Endothelial cell of umbilical vein (primary cell): ENCODE measurements around the gene IGF2BP1. TPM values are rescaled to one million over a fixed set of nuclear protein-coding genes. Genes with fewer than 3 reads are reported as not detected.

Experiments used
- BruUV-seq: library from RNA; stranded (reverse); fragments of 400-500 nt; replicated peaks from 2 replicates; lab custom pipeline; 2021; lab: Mats Ljungman, UMichigan
- CTCF ChIA-PET: fragments of 300-600, 350-600 bp; sonication (Branson Sonifier 250); formaldehyde crosslinking; loops from one replicate; lab custom pipeline; 2021; ENCODE audit warnings: antibody characterized with exemption, inconsistent platforms; lab: Charles Lee
- POLR2A ChIA-PET: fragments of 300-600, 350-600 bp; sonication (Branson Sonifier 250); formaldehyde crosslinking; loops from one replicate; lab custom pipeline; 2021; ENCODE audit warnings: antibody characterized with exemption, inconsistent platforms; lab: Charles Lee
- DNase-seq: peaks from one replicate; pipeline ENCODE4 v3.0.0-alpha.2; 2011; ENCODE audit warnings: low read depth, low spot score
- FAIRE-seq: peaks from 2 replicates; lab custom pipeline; 2011; peaks lifted over from hg19 to GRCh38; lab: Jason Lieb, UNC
- H2AFZ ChIP-seq: 2 replicates; pipeline ENCODE4 v1.6.0; 2012; ENCODE audit warnings: low read depth, low read length, control low read depth, inconsistent platforms
- H3K27ac ChIP-seq: 2 replicates; pipeline ENCODE4 v1.5.1; 2011; ENCODE audit warnings: low read depth, mild to moderate bottlenecking, control low read depth, low read length, moderate library complexity; ENCODE audit not compliant: insufficient read depth
- H3K27me3 ChIP-seq, 2 experiments: 2 replicates each; pipeline versions ENCODE4 v1.6.0 to v1.6.1; 2011; ENCODE audit warnings: low read length in 2 of 2, mixed read lengths in 1 of 2; ENCODE audit not compliant: control insufficient read depth in 2 of 2, insufficient read depth in 2 of 2
- H3K36me3 ChIP-seq, 2 experiments: 2 replicates in 1 of 2; 3 replicates in 1 of 2; pipeline ENCODE4 v1.5.1; 2011; ENCODE audit warnings: low read length in 2 of 2, mild to moderate bottlenecking in 1 of 2, moderate library complexity in 1 of 2; ENCODE audit not compliant: control insufficient read depth in 2 of 2, insufficient read depth in 2 of 2; ENCODE audit errors: extremely low read depth in 1 of 2
- H3K4me1 ChIP-seq: 3 replicates; pipeline ENCODE4 v1.5.1; 2011; ENCODE audit warnings: mild to moderate bottlenecking, low read length; ENCODE audit not compliant: control insufficient read depth, insufficient read depth; ENCODE audit errors: extremely low read depth
- H3K4me2 ChIP-seq: 2 replicates; pipeline ENCODE4 v1.6.1; 2011; ENCODE audit warnings: low read length, control low read depth, mixed read lengths; ENCODE audit not compliant: insufficient read depth
- H3K4me3 ChIP-seq, 3 experiments: fragments of 200-600 bp in 1 of 3; sonication (generic), shearing (Covaris generic) in 1 of 3; replicated peaks in 1 of 3; 2 replicates each; pipeline ENCODE4 v1.5.1; 2011 to 2016; ENCODE audit warnings: control low read depth in 3 of 3, low read length in 3 of 3, mild to moderate bottlenecking in 2 of 3, inconsistent platforms in 1 of 3, low read depth in 1 of 3, moderate library complexity in 1 of 3; ENCODE audit not compliant: insufficient read depth in 1 of 3
- H3K79me2 ChIP-seq: 2 replicates; pipeline ENCODE4 v1.6.0; 2012; ENCODE audit warnings: low read length, inconsistent platforms; ENCODE audit not compliant: control insufficient read depth, insufficient read depth
- H3K9ac ChIP-seq: replicated peaks from 2 replicates; pipeline ENCODE3; 2011; ENCODE audit warnings: low read length, control low read depth; ENCODE audit not compliant: insufficient read depth; ENCODE audit errors: extremely low read depth
- H3K9me1 ChIP-seq: replicated peaks from 3 replicates; pipeline ENCODE4 v1.6.0; 2011; ENCODE audit warnings: mild to moderate bottlenecking, low read length; ENCODE audit not compliant: control insufficient read depth, insufficient read depth; ENCODE audit errors: extremely low read depth
- H3K9me3 ChIP-seq: replicated peaks from 2 replicates; pipeline ENCODE4 v1.5.1; 2012; ENCODE audit warnings: low read length, inconsistent platforms; ENCODE audit not compliant: control insufficient read depth, insufficient read depth
- H4K20me1 ChIP-seq: replicated peaks from 2 replicates; pipeline ENCODE3; 2011; ENCODE audit warnings: mild to moderate bottlenecking, low read length; ENCODE audit not compliant: control insufficient read depth, insufficient read depth; ENCODE audit errors: extremely low read depth
- EZH2 ChIP-seq: IDR thresholded peaks from 2 replicates; pipeline ENCODE4 v1.6.1; 2012; ENCODE audit warnings: borderline replicate concordance, low read depth, mild to moderate bottlenecking, moderate library complexity, low read length, inconsistent platforms; ENCODE audit not compliant: severe bottlenecking
- FOS ChIP-seq: IDR thresholded peaks from 2 replicates; pipeline ENCODE4 v1.6.1; 2011; ENCODE audit warnings: mild to moderate bottlenecking, low read length, moderate library complexity, borderline replicate concordance; ENCODE audit not compliant: insufficient read depth
- GATA2 ChIP-seq: IDR thresholded peaks from 2 replicates; pipeline ENCODE4 v1.7.0; 2011; ENCODE audit warnings: low read depth, mild to moderate bottlenecking, moderate library complexity, mixed read lengths, low read length; ENCODE audit not compliant: insufficient read length, insufficient read depth
- JUN ChIP-seq: IDR thresholded peaks from 2 replicates; pipeline ENCODE4 v1.6.1; 2011; ENCODE audit warnings: borderline replicate concordance, low read depth; ENCODE audit not compliant: insufficient read length, insufficient read depth
- MYC ChIP-seq: IDR thresholded peaks from one replicate; pipeline ENCODE4 v1.6.1; 2011; ENCODE audit warnings: mild to moderate bottlenecking, low read depth, low read length
- POLR2A ChIP-seq: IDR thresholded peaks from 2 replicates; pipeline ENCODE4 v1.6.1; 2012; ENCODE audit warnings: low read depth, mild to moderate bottlenecking, control low read depth, low read length
- POLR2AphosphoS5 ChIP-seq: IDR thresholded peaks from 2 replicates; pipeline ENCODE4 v1.6.1; 2012; ENCODE audit warnings: low read depth, mild to moderate bottlenecking, control low read depth, low read length, moderate library complexity; ENCODE audit not compliant: insufficient read depth
- dilution Hi-C: fragments of 300-500 bp; cut with MboI; formaldehyde crosslinking; loops from one replicate; pipeline ENCODE4 v1.15.0; 2019; ENCODE audit warnings: low sequenced_read_pairs; ENCODE audit not compliant: extremely low pct_ligation_motif_present
- intact Hi-C: fragments of 100-400 bp; cut with micrococcal nuclease; formaldehyde crosslinking; loops from one replicate; pipeline ENCODE4 v1.10.0; 2022
- polyA plus RNA-seq, 4 experiments: library from polyadenylated mRNA; depleted of rRNA in 3 of 4; stranded (reverse) in 3 of 4; unstranded in 1 of 4; fragments of >200 nt; gene quantifications; 2 replicates each; pipeline versions ENCODE4 v1.2.1 to v1.2.3, GENCODE V29; 2011 to 2012; ENCODE audit warnings: missing spikeins in 1 of 4
- total RNA-seq: library from RNA; stranded (reverse); gene quantifications from 2 replicates; pipeline ENCODE4 v1.2.3, GENCODE V29; 2021
- TF ChIP-seq, protein P1 (sequence below): IDR thresholded peaks from 2 replicates; pipeline ENCODE4 v1.6.1; 2011; ENCODE audit not compliant: insufficient read depth, insufficient read length
- TF ChIP-seq, protein P2 (sequence below), 2 donors: IDR thresholded peaks; 1 replicate in 1 of 2; 2 replicates in 1 of 2; pipeline ENCODE4 v1.5.1; 2011; ENCODE audit warnings: low read length in 2 of 2, mild to moderate bottlenecking in 2 of 2, moderate library complexity in 2 of 2, control low read depth in 1 of 2, inconsistent platforms in 1 of 2, low read depth in 1 of 2; ENCODE audit not compliant: insufficient read depth in 1 of 2; ENCODE audit errors: extremely low read depth in 1 of 2

The IGF2BP1 gene
- total and polyA plus RNA-seq, 2 donors (not counting 3 experiments of a cell fraction or from before 2014, with no cell fraction given): 9.5 to 99.5 TPM

DNA sequence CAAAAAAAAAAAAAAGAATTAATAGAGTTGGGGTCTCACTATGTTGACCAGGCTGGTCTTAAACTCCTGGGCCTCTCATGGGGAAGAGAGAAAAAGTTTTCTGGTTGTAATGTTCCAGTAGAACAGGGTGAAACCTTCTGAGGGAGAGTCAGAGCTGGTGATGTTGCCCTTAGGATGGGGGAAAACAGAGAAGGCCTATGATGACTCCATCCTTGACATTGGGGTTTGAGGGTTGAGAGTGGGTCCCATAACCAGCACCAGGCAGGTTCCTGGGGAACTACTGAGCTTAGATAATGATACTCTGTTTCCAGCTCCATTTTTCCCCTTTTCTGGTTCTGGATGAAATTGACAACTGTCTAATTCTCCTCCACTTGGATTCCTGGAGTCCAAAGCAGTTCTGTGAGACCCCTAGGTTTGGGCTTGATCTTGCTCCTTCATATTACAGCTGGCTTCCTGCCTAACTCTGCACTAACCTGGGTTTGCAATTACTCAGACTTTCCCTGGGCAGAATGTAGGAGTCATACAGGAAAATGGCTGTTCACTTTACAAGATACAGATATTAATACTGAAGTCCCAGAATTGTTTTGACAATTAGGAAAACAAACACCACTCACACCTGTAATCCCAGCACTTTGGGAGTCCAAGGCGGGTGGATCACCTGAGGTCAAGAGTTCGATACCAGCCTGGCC is 72.5 kb downstream of the IGF2BP1 start:
- H3K36me3 ChIP-seq: no peaks in the 10 kb centered on the region
- no peak overlapping the region for H2AFZ ChIP-seq
- no peak overlapping the region for H3K4me2 ChIP-seq
- no peak overlapping the region for H3K27ac ChIP-seq
- dilution Hi-C loops: no loop called here
- intact Hi-C loops: no loop called here
- H3K9me1 ChIP-seq: no peaks in the 10 kb centered on the region
- DNase-seq: peak; percentile 45
- H3K79me2 ChIP-seq: no peaks in the 10 kb centered on the region
- no peaks in the 10 kb centered on the region for H4K20me1 ChIP-seq
- H3K9ac ChIP-seq: no peak overlapping the region
- H3K9me3 ChIP-seq: no peaks in the 10 kb centered on the region
- ChIA-PET POLR2A (no interaction called here), CTCF (interaction anchor here (1.0 to 1.2 kb wide), 2 partner anchors 17 to 34 kb away, joined by 3 read pairs; no protein-coding TSS in a partner anchor)
- peaks cover 7% of the 10 kb centered on the region for H3K4me1 ChIP-seq
- no peak for TF ChIP-seq POLR2A
- no peak for TF ChIP-seq MYC
- TF ChIP-seq, protein P1, sequence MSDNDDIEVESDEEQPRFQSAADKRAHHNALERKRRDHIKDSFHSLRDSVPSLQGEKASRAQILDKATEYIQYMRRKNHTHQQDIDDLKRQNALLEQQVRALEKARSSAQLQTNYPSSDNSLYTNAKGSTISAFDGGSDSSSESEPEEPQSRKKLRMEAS: no peak
- no peak for TF ChIP-seq EZH2
- TF ChIP-seq POLR2AphosphoS5: no peak
- TF ChIP-seq, protein P2, sequence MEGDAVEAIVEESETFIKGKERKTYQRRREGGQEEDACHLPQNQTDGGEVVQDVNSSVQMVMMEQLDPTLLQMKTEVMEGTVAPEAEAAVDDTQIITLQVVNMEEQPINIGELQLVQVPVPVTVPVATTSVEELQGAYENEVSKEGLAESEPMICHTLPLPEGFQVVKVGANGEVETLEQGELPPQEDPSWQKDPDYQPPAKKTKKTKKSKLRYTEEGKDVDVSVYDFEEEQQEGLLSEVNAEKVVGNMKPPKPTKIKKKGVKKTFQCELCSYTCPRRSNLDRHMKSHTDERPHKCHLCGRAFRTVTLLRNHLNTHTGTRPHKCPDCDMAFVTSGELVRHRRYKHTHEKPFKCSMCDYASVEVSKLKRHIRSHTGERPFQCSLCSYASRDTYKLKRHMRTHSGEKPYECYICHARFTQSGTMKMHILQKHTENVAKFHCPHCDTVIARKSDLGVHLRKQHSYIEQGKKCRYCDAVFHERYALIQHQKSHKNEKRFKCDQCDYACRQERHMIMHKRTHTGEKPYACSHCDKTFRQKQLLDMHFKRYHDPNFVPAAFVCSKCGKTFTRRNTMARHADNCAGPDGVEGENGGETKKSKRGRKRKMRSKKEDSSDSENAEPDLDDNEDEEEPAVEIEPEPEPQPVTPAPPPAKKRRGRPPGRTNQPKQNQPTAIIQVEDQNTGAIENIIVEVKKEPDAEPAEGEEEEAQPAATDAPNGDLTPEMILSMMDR (IDR thresholded peaks at IDR 0.05; ENCODE audit: extremely low read depth in 1 of 2, insufficient read depth in 1 of 2, low read depth in 1 of 2, low read length in 2 of 2): no peak
- TF ChIP-seq GATA2: no peak
- no peak for TF ChIP-seq FOS
- no peak for TF ChIP-seq JUN
- H3K27me3 ChIP-seq: no peaks in the 10 kb centered on the region
- FAIRE-seq: peak; percentile 79
- no TSS peak for BruUV-seq
- H3K4me3 ChIP-seq: no peak overlapping the region
